Measurements from ENCODE around the gene MYO1G. TPM values are rescaled to one million over a fixed set of nuclear protein-coding genes. Genes with fewer than 3 reads are reported as not detected.

The MYO1G gene
- total RNA-seq: under 0.01 and 0.09 TPM in 2 replicates

GRCh38 chr7:44978511-44979366 is at the start of gene MYO1G:
Gene MYO1G (minus strand): TSS chr7:44979015. CDS start chr7:44978961, 54 bp downstream.

GRCh38 chr7:45000093-45001032 is 21.5 kb upstream of the MYO1G start, which contains the start of gene CCM2:
Gene CCM2 (plus strand): TSS chr7:45000201. CDS start chr7:45000334, 133 bp downstream.

Other genes with a start within 250 kb of the MYO1G start
- 5.3 and 6.8 TPM in 2 replicates for gene ZMIZ2, start 230.2 kb downstream of the MYO1G start, total RNA-seq
- gene PPIA, start 182.3 kb downstream of the MYO1G start, total RNA-seq: 1,090 and 1,145 TPM in 2 replicates
- gene H2AZ2, start 130.9 kb downstream of the MYO1G start, total RNA-seq: 186 and 193 TPM in 2 replicates
- 10.2 and 11.3 TPM in 2 replicates for gene PURB, start 93.5 kb downstream of the MYO1G start, total RNA-seq
- 34.7 and 44.6 TPM in 2 replicates for gene CCM2, start 21.2 kb upstream of the MYO1G start, total RNA-seq
- 0.71 and 0.83 TPM in 2 replicates for gene NACAD, start 110.0 kb upstream of the MYO1G start, total RNA-seq
- gene TBRG4, start 132.7 kb upstream of the MYO1G start, total RNA-seq: 47.5 and 60.5 TPM in 2 replicates
- gene RAMP3, start 178.8 kb upstream of the MYO1G start, total RNA-seq: not detected in 2 replicates